Right lobe of liver (tissue), 4 donors: ENCODE measurements around the gene ZSWIM1.

Source experiments
- POLR2A ChIP-seq: fragments of 450-650 bp; IDR thresholded peaks from one replicate; pipeline ENCODE4 v1.6.1; 2017; ENCODE audit warnings: antibody characterized with exemption, mild to moderate bottlenecking
- TF ChIP-seq, protein P1 (sequence below), 4 donors: fragments of 200-600 bp in 3 of 4; fragments of 450-650 bp in 1 of 4; IDR thresholded peaks; one replicate each; pipeline versions ENCODE4 v1.5.1 to v1.8.0; 2016 to 2022; ENCODE audit warnings: antibody characterized with exemption in 4 of 4, mild to moderate bottlenecking in 2 of 4
- donor health status: DM: no; HTN: no; CAD: no.
- donor health status: DM: no; HTN: no; CAD: no.
- donor health status: DM: no; HTN: yes; CAD: no.

DNA sequence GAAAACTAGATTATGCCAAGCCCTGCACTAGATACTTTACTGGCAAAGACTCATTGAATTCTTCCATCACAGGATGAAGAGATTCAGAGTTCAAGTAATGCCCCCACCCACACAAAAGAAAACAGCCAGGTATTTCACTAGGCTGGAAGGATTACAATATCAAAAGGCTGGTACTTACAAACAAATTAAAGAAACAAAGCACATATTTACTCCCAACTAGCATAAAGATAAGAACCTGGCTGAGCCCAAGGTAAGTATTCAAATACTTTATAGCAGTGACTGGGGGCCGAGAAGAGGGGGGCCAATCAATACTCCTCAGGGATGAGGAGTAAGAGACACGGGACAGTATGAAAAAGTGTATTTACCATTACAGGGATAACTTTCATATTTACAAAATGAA, 27.5 kb upstream of the ZSWIM1 start:
- TF ChIP-seq, protein P1, sequence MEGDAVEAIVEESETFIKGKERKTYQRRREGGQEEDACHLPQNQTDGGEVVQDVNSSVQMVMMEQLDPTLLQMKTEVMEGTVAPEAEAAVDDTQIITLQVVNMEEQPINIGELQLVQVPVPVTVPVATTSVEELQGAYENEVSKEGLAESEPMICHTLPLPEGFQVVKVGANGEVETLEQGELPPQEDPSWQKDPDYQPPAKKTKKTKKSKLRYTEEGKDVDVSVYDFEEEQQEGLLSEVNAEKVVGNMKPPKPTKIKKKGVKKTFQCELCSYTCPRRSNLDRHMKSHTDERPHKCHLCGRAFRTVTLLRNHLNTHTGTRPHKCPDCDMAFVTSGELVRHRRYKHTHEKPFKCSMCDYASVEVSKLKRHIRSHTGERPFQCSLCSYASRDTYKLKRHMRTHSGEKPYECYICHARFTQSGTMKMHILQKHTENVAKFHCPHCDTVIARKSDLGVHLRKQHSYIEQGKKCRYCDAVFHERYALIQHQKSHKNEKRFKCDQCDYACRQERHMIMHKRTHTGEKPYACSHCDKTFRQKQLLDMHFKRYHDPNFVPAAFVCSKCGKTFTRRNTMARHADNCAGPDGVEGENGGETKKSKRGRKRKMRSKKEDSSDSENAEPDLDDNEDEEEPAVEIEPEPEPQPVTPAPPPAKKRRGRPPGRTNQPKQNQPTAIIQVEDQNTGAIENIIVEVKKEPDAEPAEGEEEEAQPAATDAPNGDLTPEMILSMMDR (IDR thresholded peaks at IDR 0.05), result no peak
- no peak for TF ChIP-seq POLR2A
